Caco-2 (cell line): ENCODE results near the gene KRTAP5-10. TPM values are rescaled to one million over a fixed set of nuclear protein-coding genes. Genes with fewer than 3 reads are reported as not detected.

Experiments used
- total RNA-seq: library from RNA; stranded (reverse); gene quantifications from 2 replicates; pipeline ENCODE4 v1.2.3, GENCODE V29; 2022

KRTAP5-10 gene
- total RNA-seq, 1 experiment from 2014 or later: not detected

Other genes starting within 250 kb of the KRTAP5-10 start
- 344 and 371 TPM in 2 replicates for gene DHCR7, start 117.2 kb upstream of the KRTAP5-10 start, total RNA-seq
- 91.3 and 101 TPM in 2 replicates for gene NADSYN1, start 112.4 kb upstream of the KRTAP5-10 start, total RNA-seq
- not detected in 2 replicates for gene KRTAP5-7, start 38.3 kb upstream of the KRTAP5-10 start, total RNA-seq
- gene KRTAP5-8, start 27.5 kb upstream of the KRTAP5-10 start, total RNA-seq: not detected in 2 replicates
- not detected in 2 replicates for gene KRTAP5-9, start 17.1 kb upstream of the KRTAP5-10 start, total RNA-seq
- gene KRTAP5-11, start 17.3 kb downstream of the KRTAP5-10 start, total RNA-seq: not detected in 2 replicates